GM12872 (cell line): ENCODE data around the gene IQSEC3.

Experiments used
- CTCF ChIP-seq: IDR thresholded peaks from 3 replicates; pipeline ENCODE4 v1.5.1; 2011; ENCODE audit warnings: low read depth, mild to moderate bottlenecking, low read length, moderate library complexity; ENCODE audit not compliant: insufficient read depth

IQSEC3 gene

GRCh38 chr12:105696-106095, 39.1 kb downstream of the IQSEC3 start:
- TF ChIP-seq CTCF = no peak

DNA sequence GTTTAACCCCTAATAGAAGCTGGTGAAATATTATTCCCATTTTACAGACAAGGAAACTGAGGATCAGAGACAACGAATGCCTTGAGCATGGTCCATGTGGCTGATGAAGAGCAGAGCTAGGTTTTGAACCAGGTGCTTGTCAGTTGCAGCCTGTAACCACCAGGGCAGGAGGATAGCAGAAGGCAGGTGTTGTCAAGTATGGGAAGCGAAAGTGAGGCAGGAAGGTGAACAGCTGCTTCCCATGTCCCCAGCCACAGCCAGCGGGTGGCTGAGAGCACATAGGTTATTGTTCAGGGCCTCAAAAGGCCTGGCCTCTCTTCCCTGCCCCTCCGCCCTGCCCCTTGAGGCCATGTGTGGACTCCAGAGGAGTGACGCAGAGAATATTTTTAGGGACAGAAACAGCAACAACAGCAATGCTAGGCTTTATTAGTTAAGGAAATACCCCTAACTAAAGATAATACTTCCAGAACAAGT, 39.6 kb downstream of the IQSEC3 start:
- peak; percentile 63 for TF ChIP-seq CTCF

DNA sequence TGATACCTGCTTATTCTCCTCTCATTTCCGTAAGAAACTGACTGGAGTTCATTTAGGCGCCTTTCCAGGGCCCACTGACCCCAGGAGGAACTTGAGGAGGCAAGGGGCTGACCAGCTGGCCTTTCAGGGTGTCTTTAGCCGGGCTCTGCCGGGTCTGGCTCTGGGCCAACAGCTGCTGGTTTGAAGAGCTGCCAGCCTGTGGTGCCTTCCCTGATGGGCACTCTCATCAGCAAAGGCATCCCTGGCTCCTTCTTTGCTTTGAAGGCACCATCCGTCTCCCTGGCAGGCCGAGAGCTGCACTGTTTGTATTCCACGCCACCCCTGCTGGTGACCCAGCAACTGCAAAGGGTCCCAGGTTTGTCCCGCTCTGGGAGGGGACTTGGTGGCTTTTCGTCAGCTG, 42.0 kb downstream of the IQSEC3 start:
- no peak for TF ChIP-seq CTCF

DNA sequence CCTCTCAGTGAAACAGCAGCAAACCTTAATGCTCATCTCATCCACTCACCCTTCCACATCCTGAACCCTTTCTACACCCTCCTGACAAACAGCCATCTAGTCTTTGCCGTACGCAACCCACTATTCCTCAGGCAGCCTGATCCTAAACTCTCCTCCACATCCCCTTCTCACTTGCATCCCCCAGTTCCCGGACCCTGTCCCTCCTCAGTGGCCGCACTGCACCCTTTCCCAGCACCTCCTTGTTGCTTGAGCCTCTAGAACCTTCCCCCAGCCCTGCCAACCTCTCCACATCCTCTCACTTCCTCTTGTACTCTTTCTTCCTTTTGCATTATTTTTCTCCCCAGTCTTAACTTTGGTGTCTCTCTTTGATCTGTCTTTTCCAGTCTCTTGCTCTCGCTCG, 42.9 kb downstream of the IQSEC3 start:
- no peak for TF ChIP-seq CTCF

DNA sequence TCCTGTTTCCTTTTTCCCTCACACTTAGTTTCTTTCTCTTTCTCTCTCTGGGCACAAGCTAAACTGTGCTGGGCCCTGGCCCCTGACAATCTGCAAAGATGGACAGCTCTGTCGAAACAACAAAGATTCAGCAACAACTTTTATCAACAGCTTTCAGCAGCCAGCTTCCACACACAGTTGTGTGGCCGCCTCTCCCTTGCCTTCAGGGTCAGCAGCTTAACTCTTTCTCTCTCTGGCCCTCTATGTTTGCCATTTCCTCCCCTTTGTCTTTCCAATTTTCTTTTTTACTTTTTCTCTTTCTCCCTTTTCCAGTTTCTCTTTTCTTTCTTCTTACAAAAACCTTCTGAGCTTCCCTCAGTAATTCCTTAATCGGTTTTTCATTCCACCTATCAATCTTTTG, 43.3 kb downstream of the IQSEC3 start:
- TF ChIP-seq CTCF = no peak

GRCh38 chr12:111699-112493, 45.3 kb downstream of the IQSEC3 start:
- no peak for TF ChIP-seq CTCF

GRCh38 chr12:113347-113746, 46.8 kb downstream of the IQSEC3 start:
- TF ChIP-seq CTCF = no peak
